Transverse colon (tissue), 4 donors: Measurements from ENCODE around the gene LYG2. TPM values are rescaled to one million over a fixed set of nuclear protein-coding genes. Genes with fewer than 3 reads are reported as not detected.
"Not testable (repeated sequence)": the region's sequence is repeated elsewhere in the genome, so short reads cannot be mapped to it uniquely, and the experiment has no call there.

ENCODE experiments used
- DNase-seq: peaks from one replicate; pipeline ENCODE4 v3.0.0-alpha.2; 2019
- H3K27ac ChIP-seq, 4 donors: fragments of 200-600 bp; sonication (generic); 2 replicates each; pipeline ENCODE4 v1.5.1; 2016 to 2018; ENCODE audit warnings: inconsistent platforms in 4 of 4
- H3K27me3 ChIP-seq: fragments of 200-600 bp; sonication (generic); 2 replicates; pipeline ENCODE4 v1.5.1; 2017; ENCODE audit warnings: inconsistent platforms
- H3K36me3 ChIP-seq, 4 donors: fragments of 200-600 bp; sonication (generic); 2 replicates each; pipeline ENCODE4 v1.5.1; 2017 to 2019; ENCODE audit warnings: inconsistent platforms in 4 of 4
- H3K4me1 ChIP-seq, 4 donors: fragments of 200-600 bp; sonication (generic); 2 replicates each; pipeline ENCODE4 v1.5.1; 2017 to 2020; ENCODE audit warnings: inconsistent platforms in 4 of 4
- H3K4me3 ChIP-seq, 4 donors: fragments of 200-600 bp; sonication (generic); 1 replicate in 1 of 4; 2 replicates in 3 of 4; pipeline versions ENCODE4 v1.5.1 to v1.6.1; 2017 to 2019; ENCODE audit warnings: inconsistent platforms in 4 of 4
- H3K9me3 ChIP-seq, 2 donors: fragments of 200-600 bp; sonication (generic); 2 replicates each; pipeline ENCODE4 v1.5.1; 2017 to 2019; ENCODE audit warnings: inconsistent platforms in 2 of 2
- EP300 ChIP-seq: sonication (generic); formaldehyde crosslinking; IDR thresholded peaks from one replicate; pipeline ENCODE4 v1.6.1; 2017; ENCODE audit warnings: antibody characterized with exemption, low read depth
- POLR2A ChIP-seq: fragments of 450-650 bp; IDR thresholded peaks from one replicate; pipeline ENCODE4 v1.6.1; 2016; ENCODE audit warnings: antibody characterized with exemption, mild to moderate bottlenecking, moderate library complexity
- POLR2AphosphoS5 ChIP-seq, 3 donors: sonication (generic); formaldehyde crosslinking; IDR thresholded peaks; one replicate each; pipeline ENCODE4 v1.6.1; 2016; ENCODE audit warnings: antibody characterized with exemption in 3 of 3
- WGBS, 2 donors: methylation state at CpG; one replicate each; pipeline ENCODE4 v1.1.5; 2018; ENCODE audit warnings: low coverage in 1 of 2; 5-methylcytosine and 5-hydroxymethylcytosine counted together
- in situ Hi-C, 4 donors: fragments of 200-750 bp; cut with MboI; loops; one replicate each; pipeline versions ENCODE4 v1.15.0 to v1.15.1; 2017; ENCODE audit warnings: low sequenced_read_pairs in 3 of 4, low pct_ligation_motif_present in 1 of 4, low pct_unique_long_range_greater_than_20kb in 1 of 4
- intact Hi-C: fragments of 100-400 bp; cut with DNase I; formaldehyde crosslinking; loops from one replicate; pipeline ENCODE4 v1.15.1; 2023; ENCODE audit warnings: low total_unique reads
- total RNA-seq, 4 donors: library from RNA; depleted of rRNA; stranded (reverse); fragments of >200 nt; gene quantifications; one replicate each; pipeline ENCODE4 v1.1.0, GENCODE V29; 2016
- TF ChIP-seq, protein P1 (sequence below), 5 experiments: fragments of 200-600 bp in 3 of 5; fragments of 450-650 bp in 2 of 5; sonication (generic) in 3 of 5; IDR thresholded peaks; 1 replicate in 2 of 5; 2 replicates in 3 of 5; pipeline ENCODE4 v1.5.1; 2016 to 2017; ENCODE audit warnings: antibody characterized with exemption in 5 of 5, inconsistent platforms in 3 of 5, mild to moderate bottlenecking in 2 of 5, moderate library complexity in 1 of 5

Gene LYG2
- total RNA-seq, 4 donors from 2014 or later: not detected

DNA sequence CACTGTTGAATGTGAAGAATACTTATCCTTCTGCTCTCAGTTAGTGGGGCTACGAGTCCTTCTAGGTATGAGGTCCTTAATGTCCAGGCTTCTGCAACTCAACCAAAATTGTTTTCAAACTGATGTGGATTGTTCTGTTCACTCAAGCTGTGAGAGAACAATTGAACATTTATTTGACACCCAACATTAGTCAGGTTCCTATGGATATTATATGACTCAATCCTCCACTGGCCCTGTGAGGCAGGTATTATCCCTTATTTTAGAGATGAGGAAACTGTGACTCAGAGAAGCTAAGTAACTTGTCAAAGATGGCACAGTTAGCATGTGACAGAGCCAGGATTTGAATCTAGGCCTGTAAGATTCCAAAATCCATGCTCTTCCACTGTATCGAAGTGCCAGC, 1.2 kb upstream of the LYG2 start:
- in situ Hi-C loops: no loop called here
- WGBS, 2 donors: 90% methylated on average over 2 of the region's 2 CpGs; no CpG with 5 or more reads in 1 of the 2 donors

DNA sequence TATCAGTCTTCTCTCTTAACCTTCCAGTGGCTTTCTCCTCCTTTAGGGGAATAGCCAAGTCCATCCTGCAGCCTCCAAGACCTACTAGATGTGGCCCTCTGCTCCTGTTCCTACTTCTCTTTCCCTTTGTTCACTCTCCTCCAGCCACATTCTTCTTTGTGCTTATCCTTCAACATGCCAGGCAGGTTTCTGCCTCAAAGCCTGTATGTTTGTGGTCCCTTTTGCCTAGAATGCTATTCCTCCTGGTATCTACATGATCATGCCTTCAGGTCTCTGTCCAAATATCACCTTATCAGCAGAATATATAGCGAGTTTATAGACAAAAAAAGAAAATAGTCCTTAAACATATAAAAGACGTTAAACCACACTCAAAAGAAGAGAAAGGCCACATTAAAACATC, 5.5 kb downstream of the LYG2 start:
- in situ Hi-C loops: no loop called here
- H3K4me1 ChIP-seq: no peaks in the 10 kb centered on the region
- no peaks in the 10 kb centered on the region for H3K27me3 ChIP-seq
- TF ChIP-seq EP300: no peak
- TF ChIP-seq POLR2A: no peak
- no peak for TF ChIP-seq POLR2AphosphoS5 (IDR thresholded peaks at IDR 0.05)
- no peaks in the 10 kb centered on the region for H3K36me3 ChIP-seq
- intact Hi-C loops: no loop called here
- WGBS, 2 donors: 91 to 97% methylated on average over 2 of the region's 2 CpGs
- no peak overlapping the region for H3K27ac ChIP-seq
- DNase-seq: no peak
- H3K9me3 ChIP-seq: no peaks in the 10 kb centered on the region
- H3K4me3 ChIP-seq: no peak overlapping the region

More for the DNA sequence above, 1.2 kb upstream of the LYG2 start:
- Histone ChIP-seq H3K4me1 (no peaks in the 10 kb centered on the region), H3K27ac (no peak overlapping the region), H3K4me3 (no peak overlapping the region), H3K9me3 (no peaks in the 10 kb centered on the region), H3K27me3 (no peaks in the 10 kb centered on the region), H3K36me3 (no peaks in the 10 kb centered on the region)
- no peak for DNase-seq
- TF ChIP-seq, protein P1, sequence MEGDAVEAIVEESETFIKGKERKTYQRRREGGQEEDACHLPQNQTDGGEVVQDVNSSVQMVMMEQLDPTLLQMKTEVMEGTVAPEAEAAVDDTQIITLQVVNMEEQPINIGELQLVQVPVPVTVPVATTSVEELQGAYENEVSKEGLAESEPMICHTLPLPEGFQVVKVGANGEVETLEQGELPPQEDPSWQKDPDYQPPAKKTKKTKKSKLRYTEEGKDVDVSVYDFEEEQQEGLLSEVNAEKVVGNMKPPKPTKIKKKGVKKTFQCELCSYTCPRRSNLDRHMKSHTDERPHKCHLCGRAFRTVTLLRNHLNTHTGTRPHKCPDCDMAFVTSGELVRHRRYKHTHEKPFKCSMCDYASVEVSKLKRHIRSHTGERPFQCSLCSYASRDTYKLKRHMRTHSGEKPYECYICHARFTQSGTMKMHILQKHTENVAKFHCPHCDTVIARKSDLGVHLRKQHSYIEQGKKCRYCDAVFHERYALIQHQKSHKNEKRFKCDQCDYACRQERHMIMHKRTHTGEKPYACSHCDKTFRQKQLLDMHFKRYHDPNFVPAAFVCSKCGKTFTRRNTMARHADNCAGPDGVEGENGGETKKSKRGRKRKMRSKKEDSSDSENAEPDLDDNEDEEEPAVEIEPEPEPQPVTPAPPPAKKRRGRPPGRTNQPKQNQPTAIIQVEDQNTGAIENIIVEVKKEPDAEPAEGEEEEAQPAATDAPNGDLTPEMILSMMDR (IDR thresholded peaks at IDR 0.05): no peak
- TF ChIP-seq EP300 (no peak), POLR2AphosphoS5 (IDR thresholded peaks at IDR 0.05) (no peak), POLR2A (no peak)
- intact Hi-C loops: no loop called here

DNA sequence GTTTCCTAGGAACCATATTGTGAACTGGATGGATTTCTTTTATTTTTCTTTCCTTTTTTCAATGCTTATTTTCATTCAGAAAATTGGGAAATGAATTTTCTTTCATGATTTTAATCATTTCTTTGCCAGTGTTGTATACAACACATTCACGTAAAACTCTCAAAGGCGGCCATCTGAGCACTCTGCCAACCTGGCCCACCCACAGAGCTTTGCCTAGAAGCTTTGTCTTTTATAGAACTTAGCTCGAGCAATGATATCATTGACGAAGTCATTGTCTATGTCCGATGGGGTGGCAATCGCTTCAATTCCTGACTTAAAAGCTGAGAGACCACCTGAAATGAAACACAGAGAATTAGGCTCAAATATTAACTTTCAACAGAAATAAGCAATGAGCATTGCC, 13.3 kb downstream of the LYG2 start:
- intact Hi-C loops (no loop called here), in situ Hi-C loops (no loop called here)
- Histone ChIP-seq H3K4me3 (no peak overlapping the region), H3K9me3 (no peaks in the 10 kb centered on the region), H3K4me1 (no peaks in the 10 kb centered on the region), H3K27ac (no peak overlapping the region), H3K36me3 (no peaks in the 10 kb centered on the region), H3K27me3 (no peaks in the 10 kb centered on the region)
- DNase-seq: no peak
- TF ChIP-seq EP300 (no peak), POLR2AphosphoS5 (IDR thresholded peaks at IDR 0.05) (no peak), POLR2A (no peak)
- TF ChIP-seq, protein P1 (IDR thresholded peaks at IDR 0.05): no peak
- 76 to 88% methylated on average over 2 to 6 of the region's 6 CpGs for WGBS, 2 donors

DNA sequence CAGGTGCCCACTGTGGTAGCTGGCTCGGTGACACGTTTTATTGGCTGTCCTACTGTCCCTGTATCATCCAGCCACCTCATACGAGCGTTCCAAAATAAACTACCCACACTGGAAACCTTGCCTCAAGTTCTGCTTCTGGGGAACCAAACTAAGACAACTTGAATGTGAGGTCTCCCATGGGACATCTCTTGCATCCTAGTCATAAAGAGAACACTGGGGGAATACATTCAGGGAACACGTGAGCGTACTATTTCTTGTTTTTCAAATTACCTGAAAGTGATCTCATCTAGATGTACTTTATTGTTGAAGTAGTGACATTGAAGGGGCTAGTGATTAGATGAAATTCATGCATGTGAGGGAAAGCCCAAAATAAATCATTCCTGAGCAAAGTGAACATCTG, 15.0 kb downstream of the LYG2 start:
- Histone ChIP-seq H3K9me3 (no peaks in the 10 kb centered on the region), H3K27ac (no peak overlapping the region), H3K4me1 (no peaks in the 10 kb centered on the region), H3K36me3 (no peaks in the 10 kb centered on the region), H3K4me3 (no peak overlapping the region), H3K27me3 (no peaks in the 10 kb centered on the region)
- DNase-seq: no peak
- in situ Hi-C loops: no loop called here
- 79 to 89% methylated on average over 4 to 6 of the region's 6 CpGs for WGBS, 2 donors
- TF ChIP-seq POLR2A (no peak), EP300 (no peak), POLR2AphosphoS5 (IDR thresholded peaks at IDR 0.05) (no peak)
- intact Hi-C loops: no loop called here

DNA sequence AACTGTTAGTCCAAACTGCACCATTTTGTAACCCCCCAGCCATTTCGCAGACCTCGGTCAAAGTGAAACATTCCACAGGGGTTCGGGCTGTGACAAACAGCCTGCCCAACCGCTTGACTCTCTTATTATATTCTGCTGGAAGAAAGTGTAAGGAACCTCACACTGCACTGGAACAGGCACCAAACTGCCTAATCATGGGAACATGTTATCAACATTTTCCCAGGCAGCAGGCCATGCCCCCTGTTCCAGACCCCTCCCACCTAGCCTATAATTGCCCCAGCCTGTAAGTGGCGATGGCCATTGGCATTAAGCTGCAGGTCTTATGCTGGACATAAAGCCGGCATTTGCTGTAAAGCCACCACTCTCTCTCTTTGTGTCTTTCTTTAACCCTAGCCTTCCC, 16.9 kb downstream of the LYG2 start:
- no peaks in the 10 kb centered on the region for H3K9me3 ChIP-seq
- H3K36me3 ChIP-seq: no peaks in the 10 kb centered on the region
- in situ Hi-C loops: no loop called here
- H3K4me3 ChIP-seq: no peak overlapping the region
- no peak for DNase-seq
- intact Hi-C loops: no loop called here
- no peak overlapping the region for H3K27ac ChIP-seq
- TF ChIP-seq POLR2A (no peak), EP300 (no peak), POLR2AphosphoS5 (IDR thresholded peaks at IDR 0.05) (no peak)
- TF ChIP-seq, protein P1 (IDR thresholded peaks at IDR 0.05): no peak
- 93 to 94% methylated on average over 6 of the region's 6 CpGs for WGBS, 2 donors
- no peaks in the 10 kb centered on the region for H3K27me3 ChIP-seq
- no peaks in the 10 kb centered on the region for H3K4me1 ChIP-seq

DNA sequence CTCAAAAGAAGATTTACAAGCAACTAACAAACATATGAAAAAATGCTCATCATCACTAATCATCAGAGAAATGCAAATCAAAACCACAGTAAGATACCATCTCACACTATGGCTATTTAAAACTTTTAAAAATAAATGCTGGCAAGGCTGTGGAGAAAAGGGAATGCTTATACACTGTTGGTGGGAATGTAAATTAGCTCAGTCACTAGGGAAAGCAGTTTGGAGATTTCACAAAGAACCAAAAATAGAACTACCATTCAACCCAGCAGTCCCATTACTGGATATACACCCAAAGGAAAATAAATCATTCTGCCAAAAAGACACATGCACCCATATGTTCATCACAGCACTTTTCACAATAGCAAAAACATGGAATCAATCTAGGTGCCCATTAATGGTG, 22.3 kb downstream of the LYG2 start:
- H3K27me3 ChIP-seq, DNase-seq, H3K4me3 ChIP-seq, intact Hi-C loops, H3K27ac ChIP-seq, H3K36me3 ChIP-seq, in situ Hi-C loops, H3K9me3 ChIP-seq, H3K4me1 ChIP-seq: not testable (repeated sequence)
